GM12892 (cell line): ENCODE results near the gene OXCT2.

Experiments used
- POLR2A ChIP-seq: IDR thresholded peaks from 2 replicates; pipeline ENCODE4 v1.6.1; 2011; ENCODE audit warnings: low read depth, low read length, control low read depth
- POLR2AphosphoS5 ChIP-seq: IDR thresholded peaks from 2 replicates; pipeline ENCODE4 v1.6.1; 2011; ENCODE audit warnings: low read depth, low read length, control low read depth

- no peak for TF ChIP-seq POLR2AphosphoS5
- TF ChIP-seq POLR2A, result no peak
These were observed 10.1 kb downstream of the OXCT2 start for GRCh38 chr1:39761016-39761415.
